AG09309 (cell line): ENCODE measurements around the gene PAQR9.

ENCODE experiments used
- DNase-seq: peaks from one replicate; pipeline ENCODE4 v3.0.0-alpha.2; 2010; ENCODE audit warnings: low read depth
- H3K4me3 ChIP-seq: 2 replicates; pipeline ENCODE4 v1.5.1; 2011; ENCODE audit warnings: mild to moderate bottlenecking, low read depth, low read length, moderate library complexity; ENCODE audit not compliant: control insufficient read depth
- TF ChIP-seq, protein P1 (sequence below): IDR thresholded peaks from 2 replicates; pipeline ENCODE4 v1.5.1; 2011; ENCODE audit warnings: mild to moderate bottlenecking, low read depth, low read length, inconsistent platforms; ENCODE audit not compliant: insufficient read depth, control insufficient read depth; ENCODE audit errors: missing control alignments

Gene PAQR9

DNA sequence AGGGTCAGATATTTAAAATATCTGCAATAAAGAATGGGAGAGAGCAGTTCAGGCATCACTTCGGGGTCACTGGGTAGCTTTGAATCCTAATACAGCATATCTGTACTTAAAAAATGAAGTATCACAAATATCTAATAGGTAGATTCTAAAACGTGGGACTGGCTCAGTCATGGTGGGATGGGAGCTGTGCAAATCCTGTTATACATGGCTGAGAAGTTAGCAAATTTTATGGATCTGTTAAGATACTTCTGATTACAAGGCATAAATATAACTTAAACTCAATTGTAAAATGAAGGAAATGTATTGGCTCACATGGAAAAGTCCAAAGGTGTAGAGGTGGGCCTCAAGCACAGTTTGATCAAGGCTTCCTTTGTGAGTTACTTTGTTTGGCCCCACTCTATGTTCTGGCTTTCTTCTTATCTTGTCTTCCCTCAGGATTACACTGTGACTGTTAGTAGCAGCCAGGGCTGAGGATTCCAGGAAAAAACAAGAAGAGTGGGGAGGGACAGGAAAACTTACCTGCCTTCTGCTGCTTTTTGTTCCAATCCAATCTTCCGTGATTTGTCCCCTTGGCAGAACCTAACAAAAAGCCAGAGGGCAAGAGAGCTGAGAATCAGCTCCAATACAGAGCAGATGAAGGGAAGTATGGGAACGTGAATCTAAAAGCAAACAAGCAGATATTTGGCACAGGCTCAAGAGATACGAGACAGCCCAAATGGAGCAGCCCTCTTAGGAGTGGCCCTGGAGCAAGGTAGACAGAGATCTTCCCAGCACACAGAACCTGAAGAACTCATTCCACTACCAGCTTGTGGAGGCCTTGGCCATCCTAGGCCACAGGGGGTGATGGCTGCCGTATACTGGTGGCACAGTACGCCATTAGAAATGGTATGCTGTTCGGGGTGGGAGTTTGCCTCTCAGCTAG, 10.9 kb downstream of the PAQR9 start:
- no peak for DNase-seq
- H3K4me3 ChIP-seq, result no peak overlapping the region
- TF ChIP-seq, protein P1, sequence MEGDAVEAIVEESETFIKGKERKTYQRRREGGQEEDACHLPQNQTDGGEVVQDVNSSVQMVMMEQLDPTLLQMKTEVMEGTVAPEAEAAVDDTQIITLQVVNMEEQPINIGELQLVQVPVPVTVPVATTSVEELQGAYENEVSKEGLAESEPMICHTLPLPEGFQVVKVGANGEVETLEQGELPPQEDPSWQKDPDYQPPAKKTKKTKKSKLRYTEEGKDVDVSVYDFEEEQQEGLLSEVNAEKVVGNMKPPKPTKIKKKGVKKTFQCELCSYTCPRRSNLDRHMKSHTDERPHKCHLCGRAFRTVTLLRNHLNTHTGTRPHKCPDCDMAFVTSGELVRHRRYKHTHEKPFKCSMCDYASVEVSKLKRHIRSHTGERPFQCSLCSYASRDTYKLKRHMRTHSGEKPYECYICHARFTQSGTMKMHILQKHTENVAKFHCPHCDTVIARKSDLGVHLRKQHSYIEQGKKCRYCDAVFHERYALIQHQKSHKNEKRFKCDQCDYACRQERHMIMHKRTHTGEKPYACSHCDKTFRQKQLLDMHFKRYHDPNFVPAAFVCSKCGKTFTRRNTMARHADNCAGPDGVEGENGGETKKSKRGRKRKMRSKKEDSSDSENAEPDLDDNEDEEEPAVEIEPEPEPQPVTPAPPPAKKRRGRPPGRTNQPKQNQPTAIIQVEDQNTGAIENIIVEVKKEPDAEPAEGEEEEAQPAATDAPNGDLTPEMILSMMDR, result no peak

DNA sequence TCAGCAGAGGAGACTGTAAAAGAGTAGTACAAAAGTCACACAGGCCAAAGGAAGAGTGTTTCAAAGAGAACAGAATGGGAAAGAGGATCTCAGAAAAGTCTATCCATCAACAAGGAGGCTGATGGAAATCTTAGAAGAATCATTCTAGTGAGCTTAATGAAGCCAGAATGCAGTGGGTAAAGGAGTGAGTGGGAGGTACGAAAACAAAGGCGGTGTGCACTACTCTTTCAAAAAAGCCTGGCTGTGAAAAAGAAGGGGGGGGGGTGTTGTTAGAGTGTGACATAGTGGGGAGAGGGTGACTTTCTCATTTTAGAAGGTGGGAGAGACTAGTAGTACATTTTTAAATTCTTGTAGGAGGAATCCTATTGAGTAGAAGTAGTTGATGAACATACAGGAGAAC, 11.7 kb downstream of the PAQR9 start:
- DNase-seq, result no peak
- no peak overlapping the region for H3K4me3 ChIP-seq
- TF ChIP-seq, protein P1, result no peak

DNA sequence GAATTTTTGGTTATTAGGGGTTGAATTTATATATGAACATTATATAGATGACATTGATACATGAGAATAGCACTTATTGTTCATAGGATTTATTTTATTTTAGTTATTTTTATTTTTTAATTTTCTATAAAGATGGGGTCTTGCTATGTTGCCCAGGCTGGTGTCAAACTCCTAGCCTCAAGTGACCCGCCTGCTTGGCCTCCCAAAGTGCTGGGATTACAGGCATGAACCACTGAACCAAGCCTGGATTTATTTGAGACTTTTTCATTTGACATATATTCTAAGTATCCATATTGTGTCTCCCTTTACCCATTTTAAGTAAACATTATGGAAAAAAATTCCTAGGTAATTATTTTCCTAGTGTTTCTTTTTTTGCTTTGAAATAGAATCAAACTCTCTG, 12.5 kb downstream of the PAQR9 start:
- no peak overlapping the region for H3K4me3 ChIP-seq
- TF ChIP-seq, protein P1, result no peak
- DNase-seq, result no peak

DNA sequence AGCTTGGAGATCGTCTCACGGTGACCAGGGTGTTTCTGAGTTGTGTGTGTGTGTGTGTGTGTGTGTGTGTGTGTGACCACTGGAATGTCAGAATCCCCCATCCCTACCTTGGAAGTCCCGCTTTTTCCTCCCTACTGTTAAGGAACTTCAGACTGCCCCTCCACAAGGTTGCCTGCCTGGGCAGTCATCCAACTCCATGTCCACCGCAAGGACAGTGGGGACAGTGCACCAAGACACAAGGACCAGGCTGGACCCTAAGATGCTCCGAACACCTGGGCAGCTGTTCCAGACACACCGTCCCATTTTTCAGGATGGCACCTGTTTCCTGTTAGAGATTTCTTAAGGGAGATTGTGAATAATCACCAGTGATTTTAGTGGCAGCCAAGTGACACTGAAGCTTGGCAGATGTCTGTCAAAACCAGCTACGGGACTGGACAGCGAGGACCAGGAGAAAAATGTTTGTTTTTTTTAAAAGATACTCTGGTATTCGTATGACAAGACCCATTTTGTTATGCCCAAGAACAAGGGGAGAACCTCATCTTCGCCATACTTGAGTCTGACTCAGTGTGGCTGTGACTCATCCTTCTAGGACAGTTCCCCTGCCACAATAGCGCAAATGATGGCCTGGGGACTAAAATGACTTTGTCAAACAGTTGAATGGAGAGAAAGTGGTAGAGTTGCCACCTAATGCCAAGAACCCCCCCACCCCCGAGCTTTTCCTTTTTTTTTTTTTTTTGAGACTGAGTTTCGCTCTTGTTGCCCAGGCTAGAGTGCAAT, 15.5 kb downstream of the PAQR9 start:
- no peak for DNase-seq
- no peak overlapping the region for H3K4me3 ChIP-seq
- TF ChIP-seq, protein P1, result no peak

DNA sequence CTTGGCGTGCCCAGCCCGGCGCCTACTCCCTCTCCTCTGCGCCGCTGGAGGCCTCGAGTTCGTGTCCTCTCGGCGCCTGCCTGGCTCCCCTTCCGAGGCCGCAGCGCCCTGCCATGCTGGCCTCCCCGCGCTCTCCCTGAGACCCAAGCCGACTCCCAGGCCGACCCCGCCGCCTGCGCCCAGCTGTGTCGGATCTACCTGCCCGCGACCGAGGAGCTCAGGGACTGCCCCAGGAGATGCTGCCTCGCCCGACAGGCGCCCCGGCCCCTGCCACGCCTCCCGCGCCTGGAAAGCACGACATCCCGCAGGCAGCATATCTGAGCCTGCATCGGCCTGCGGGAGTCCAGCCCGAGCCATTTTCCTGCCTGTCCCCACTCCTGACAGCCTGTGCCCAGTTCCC, 16.1 kb downstream of the PAQR9 start:
- H3K4me3 ChIP-seq, result no peak overlapping the region
- no peak for DNase-seq
- TF ChIP-seq, protein P1, result no peak

DNA sequence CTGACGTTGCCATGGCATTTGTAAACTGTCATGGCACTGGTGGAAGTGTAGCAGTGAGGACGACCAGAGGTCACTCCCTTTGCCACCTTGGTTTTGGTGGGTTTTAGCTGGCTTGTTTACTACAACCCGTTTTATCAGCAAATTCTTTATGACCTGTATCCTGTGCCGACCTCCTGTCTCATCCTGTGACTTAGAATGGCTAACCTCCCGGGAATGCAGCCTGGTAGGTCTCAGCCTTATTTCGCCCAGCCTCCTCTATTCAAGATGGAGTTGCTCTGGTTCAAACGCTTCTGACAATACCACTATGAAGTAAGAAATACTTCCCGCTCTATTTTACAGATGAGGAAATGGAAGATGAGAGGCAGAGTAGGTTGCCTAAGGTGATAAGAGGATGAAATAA, 16.6 kb downstream of the PAQR9 start:
- DNase-seq, result no peak
- TF ChIP-seq, protein P1, result no peak
- H3K4me3 ChIP-seq, result no peak overlapping the region
